Measurements from ENCODE around the gene DSCAML1. TPM values are rescaled to one million over a fixed set of nuclear protein-coding genes. Genes with fewer than 3 reads are reported as not detected.

The DSCAML1 gene
- total RNA-seq, 2 donors from 2014 or later: 0.33 to 1.6 TPM

DNA sequence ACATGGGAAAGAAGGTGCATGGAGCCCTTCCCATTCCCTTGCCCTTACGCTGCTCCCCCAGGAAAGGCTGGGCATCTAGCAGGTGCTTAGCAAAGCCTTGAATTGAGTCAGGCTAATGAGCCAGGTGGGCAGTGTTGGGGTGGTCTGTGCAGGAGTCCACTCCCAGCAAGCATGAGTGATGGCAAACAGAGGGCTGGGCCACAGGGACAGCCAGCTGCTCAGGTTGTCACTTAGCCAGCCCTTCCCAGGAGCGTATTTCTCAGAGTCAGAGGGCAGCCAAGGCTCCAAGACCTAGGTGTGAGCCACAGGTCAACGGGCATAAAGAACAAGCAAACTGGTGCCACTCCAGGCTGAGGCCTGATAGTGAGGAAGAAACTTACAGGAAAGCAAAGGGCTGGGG is 149.8 kb downstream of the DSCAML1 start:
- Histone ChIP-seq H3K4me1 (no peaks in the 10 kb centered on the region), H3K27ac (no peak overlapping the region), H3K9me3 (no peaks in the 10 kb centered on the region), H3K36me3 (replicated peaks in 1 of 2; ENCODE audit: insufficient read depth in 1 of 2, low read depth in 2 of 2) (no peaks in the 10 kb centered on the region), H3K27me3 (peaks cover 0 to 4% of the 10 kb centered on the region in 2 donors), H3K4me3 (no peak overlapping the region)
- ATAC-seq (no peak), DNase-seq (no peak)
- intact Hi-C loops (cut with DNase I): no loop called here
- 41 to 68% methylated on average over 2 to 3 of the region's 3 CpGs for WGBS, 2 donors
- no peak for TF ChIP-seq POLR2A (IDR thresholded peaks at IDR 0.05)
- TF ChIP-seq, protein P1, sequence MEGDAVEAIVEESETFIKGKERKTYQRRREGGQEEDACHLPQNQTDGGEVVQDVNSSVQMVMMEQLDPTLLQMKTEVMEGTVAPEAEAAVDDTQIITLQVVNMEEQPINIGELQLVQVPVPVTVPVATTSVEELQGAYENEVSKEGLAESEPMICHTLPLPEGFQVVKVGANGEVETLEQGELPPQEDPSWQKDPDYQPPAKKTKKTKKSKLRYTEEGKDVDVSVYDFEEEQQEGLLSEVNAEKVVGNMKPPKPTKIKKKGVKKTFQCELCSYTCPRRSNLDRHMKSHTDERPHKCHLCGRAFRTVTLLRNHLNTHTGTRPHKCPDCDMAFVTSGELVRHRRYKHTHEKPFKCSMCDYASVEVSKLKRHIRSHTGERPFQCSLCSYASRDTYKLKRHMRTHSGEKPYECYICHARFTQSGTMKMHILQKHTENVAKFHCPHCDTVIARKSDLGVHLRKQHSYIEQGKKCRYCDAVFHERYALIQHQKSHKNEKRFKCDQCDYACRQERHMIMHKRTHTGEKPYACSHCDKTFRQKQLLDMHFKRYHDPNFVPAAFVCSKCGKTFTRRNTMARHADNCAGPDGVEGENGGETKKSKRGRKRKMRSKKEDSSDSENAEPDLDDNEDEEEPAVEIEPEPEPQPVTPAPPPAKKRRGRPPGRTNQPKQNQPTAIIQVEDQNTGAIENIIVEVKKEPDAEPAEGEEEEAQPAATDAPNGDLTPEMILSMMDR (IDR thresholded peaks at IDR 0.05): no peak

DNA sequence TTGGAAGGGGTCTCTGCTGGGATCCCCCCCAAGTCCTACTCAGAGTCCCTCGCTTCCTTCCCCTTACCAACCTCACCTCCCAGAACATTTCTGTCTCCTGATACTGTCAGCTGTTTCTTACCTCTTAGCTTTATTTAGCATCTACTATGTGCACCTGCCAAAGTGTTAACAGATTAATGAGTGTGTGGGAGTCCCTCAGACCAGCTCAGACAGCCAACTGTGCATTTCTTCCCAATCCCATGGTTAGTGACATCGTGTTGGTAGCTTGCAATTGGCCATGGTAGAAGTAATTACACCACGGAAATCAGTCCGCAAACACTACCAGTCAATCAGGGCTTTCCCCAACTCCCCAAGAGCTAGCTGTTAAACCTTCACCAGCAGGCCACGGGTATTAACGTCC is 150.6 kb downstream of the DSCAML1 start:
- intact Hi-C loops (cut with DNase I): no loop called here
- no peaks in the 10 kb centered on the region for H3K9me3 ChIP-seq
- H3K27ac ChIP-seq: no peak overlapping the region
- TF ChIP-seq POLR2A (IDR thresholded peaks at IDR 0.05): no peak
- TF ChIP-seq, protein P1 (IDR thresholded peaks at IDR 0.05): no peak
- 66 to 75% methylated on average over 6 of the region's 6 CpGs for WGBS, 2 donors
- DNase-seq (no peak), ATAC-seq (no peak)
- no peaks in the 10 kb centered on the region for H3K4me1 ChIP-seq
- H3K36me3 ChIP-seq (replicated peaks in 1 of 2; ENCODE audit: insufficient read depth in 1 of 2, low read depth in 2 of 2): no peaks in the 10 kb centered on the region
- no peak overlapping the region for H3K4me3 ChIP-seq
- H3K27me3 ChIP-seq: peaks cover 0 to 4% of the 10 kb centered on the region in 2 donors

DNA sequence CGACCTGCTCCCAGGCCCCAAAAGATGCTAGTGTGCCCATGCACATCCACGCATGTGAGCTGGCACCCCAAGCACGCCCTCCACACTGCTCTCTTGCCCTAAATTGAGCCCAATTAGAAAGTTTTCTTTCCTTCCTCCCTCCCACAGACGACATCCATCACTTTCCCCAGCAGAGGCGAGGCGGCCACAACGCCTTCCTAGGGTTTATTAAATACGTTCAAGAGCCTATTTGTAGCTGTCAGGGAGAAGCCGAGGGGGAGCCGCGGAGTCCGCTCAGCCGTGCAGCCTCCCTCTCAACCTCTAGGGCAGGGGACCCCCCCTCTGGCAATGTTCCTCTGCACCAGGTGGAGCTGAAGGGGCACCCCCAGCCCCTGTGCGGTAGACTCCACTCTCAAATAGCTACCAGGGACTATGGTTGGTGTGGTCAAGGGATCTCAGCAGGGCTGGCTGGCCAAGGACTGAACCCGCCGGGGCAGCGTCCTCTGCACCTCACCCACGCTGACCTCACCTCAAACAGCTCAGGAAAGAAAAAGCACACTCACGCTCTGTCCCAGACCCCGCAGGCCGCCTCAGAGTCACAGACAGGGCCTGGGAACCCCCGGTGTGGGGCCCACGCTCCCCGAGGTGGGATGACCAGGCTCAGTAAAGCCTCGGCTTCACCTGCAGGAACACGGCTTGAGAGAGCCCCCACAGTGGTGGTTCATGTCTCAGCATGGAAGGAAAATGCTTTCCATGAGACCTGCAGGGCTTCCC is 152.4 kb downstream of the DSCAML1 start:
- ATAC-seq: no peak

GRCh38 chr11:117643606-117644300 is 153.3 kb downstream of the DSCAML1 start:
- Histone ChIP-seq H3K4me1 (no peaks in the 10 kb centered on the region), H3K27ac (no peak overlapping the region), H3K4me3 (no peak overlapping the region), H3K9me3 (no peaks in the 10 kb centered on the region), H3K27me3 (peaks cover 0 to 4% of the 10 kb centered on the region in 2 donors), H3K36me3 (replicated peaks in 1 of 2; ENCODE audit: insufficient read depth in 1 of 2, low read depth in 2 of 2) (no peaks in the 10 kb centered on the region)
- DNase-seq (no peak), ATAC-seq (no peak)
- TF ChIP-seq POLR2A (IDR thresholded peaks at IDR 0.05): no peak
- TF ChIP-seq, protein P1 (IDR thresholded peaks at IDR 0.05): no peak
- WGBS, 2 donors: 53 to 63% methylated on average over 11 to 20 of the region's 20 CpGs
- intact Hi-C loops (cut with DNase I): no loop called here

More for the DNA sequence above, 152.4 kb downstream of the DSCAML1 start:
- H3K36me3 ChIP-seq (replicated peaks in 1 of 2; ENCODE audit: insufficient read depth in 1 of 2, low read depth in 2 of 2): no peaks in the 10 kb centered on the region
- H3K4me3 ChIP-seq: no peak overlapping the region
- TF ChIP-seq, protein P1 (IDR thresholded peaks at IDR 0.05): no peak
- DNase-seq: no peak
- no peaks in the 10 kb centered on the region for H3K9me3 ChIP-seq
- H3K27me3 ChIP-seq: peaks cover 0 to 4% of the 10 kb centered on the region in 2 donors
- 50 to 57% methylated on average over 14 to 26 of the region's 26 CpGs for WGBS, 2 donors
- no peak overlapping the region for H3K27ac ChIP-seq
- no peaks in the 10 kb centered on the region for H3K4me1 ChIP-seq
- intact Hi-C loops (cut with DNase I): no loop called here
